Right lobe of liver (tissue), 4 donors: Measurements from ENCODE around the gene RYR3.

Source experiments
- POLR2A ChIP-seq: fragments of 450-650 bp; IDR thresholded peaks from one replicate; pipeline ENCODE4 v1.6.1; 2017; ENCODE audit warnings: antibody characterized with exemption, mild to moderate bottlenecking
- TF ChIP-seq, protein P1 (sequence below), 4 donors: fragments of 200-600 bp in 3 of 4; fragments of 450-650 bp in 1 of 4; IDR thresholded peaks; one replicate each; pipeline versions ENCODE4 v1.5.1 to v1.8.0; 2016 to 2022; ENCODE audit warnings: antibody characterized with exemption in 4 of 4, mild to moderate bottlenecking in 2 of 4
- donor health status: DM: no; HTN: no; CAD: no.
- donor health status: DM: no; HTN: no; CAD: no.
- donor health status: DM: no; HTN: yes; CAD: no.

DNA sequence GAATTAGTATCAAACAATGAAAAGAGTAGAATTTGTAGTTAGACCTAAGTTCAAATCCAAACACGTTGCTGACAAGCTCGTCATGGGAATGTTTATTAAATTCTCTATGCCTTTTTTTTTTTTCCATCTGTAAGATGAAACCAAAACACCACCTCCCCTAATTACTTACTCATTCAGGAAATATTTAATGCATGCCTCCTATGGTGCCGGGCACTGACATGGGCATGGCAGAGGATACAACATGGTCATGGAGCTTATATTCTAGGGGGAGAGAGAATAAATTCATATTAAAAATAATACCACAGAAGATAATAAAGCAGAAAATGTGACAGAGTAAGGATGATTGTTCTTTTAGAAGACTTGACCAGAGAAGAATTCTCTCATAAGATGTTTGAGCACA lies 215.8 kb downstream of the RYR3 start:
- TF ChIP-seq, protein P1, sequence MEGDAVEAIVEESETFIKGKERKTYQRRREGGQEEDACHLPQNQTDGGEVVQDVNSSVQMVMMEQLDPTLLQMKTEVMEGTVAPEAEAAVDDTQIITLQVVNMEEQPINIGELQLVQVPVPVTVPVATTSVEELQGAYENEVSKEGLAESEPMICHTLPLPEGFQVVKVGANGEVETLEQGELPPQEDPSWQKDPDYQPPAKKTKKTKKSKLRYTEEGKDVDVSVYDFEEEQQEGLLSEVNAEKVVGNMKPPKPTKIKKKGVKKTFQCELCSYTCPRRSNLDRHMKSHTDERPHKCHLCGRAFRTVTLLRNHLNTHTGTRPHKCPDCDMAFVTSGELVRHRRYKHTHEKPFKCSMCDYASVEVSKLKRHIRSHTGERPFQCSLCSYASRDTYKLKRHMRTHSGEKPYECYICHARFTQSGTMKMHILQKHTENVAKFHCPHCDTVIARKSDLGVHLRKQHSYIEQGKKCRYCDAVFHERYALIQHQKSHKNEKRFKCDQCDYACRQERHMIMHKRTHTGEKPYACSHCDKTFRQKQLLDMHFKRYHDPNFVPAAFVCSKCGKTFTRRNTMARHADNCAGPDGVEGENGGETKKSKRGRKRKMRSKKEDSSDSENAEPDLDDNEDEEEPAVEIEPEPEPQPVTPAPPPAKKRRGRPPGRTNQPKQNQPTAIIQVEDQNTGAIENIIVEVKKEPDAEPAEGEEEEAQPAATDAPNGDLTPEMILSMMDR (IDR thresholded peaks at IDR 0.05): no peak
- no peak for TF ChIP-seq POLR2A
